ENCODE data around the gene SELE.

DNA sequence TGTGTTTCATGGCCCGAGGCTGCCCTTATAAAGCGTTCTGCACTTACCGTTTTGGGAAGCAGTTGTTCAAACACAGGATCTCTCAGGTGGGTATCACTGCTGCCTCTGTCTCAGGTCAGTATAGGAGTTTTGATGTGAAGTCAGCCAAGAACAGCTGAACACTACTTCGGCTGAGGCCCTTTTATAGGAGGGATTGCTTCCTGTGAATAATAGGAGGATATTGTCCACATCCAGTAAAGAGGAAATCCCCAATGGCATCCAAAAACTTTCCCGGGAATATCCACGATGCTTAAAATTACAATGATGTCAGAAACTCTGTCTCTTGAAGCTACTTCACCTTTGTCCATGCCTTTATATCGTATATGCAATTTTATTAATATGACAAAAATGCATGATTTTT is at the start of gene SELE:
- no peak for TF ChIP-seq EP300 (IDR thresholded peaks at IDR 0.05)
- TF ChIP-seq, protein P1, sequence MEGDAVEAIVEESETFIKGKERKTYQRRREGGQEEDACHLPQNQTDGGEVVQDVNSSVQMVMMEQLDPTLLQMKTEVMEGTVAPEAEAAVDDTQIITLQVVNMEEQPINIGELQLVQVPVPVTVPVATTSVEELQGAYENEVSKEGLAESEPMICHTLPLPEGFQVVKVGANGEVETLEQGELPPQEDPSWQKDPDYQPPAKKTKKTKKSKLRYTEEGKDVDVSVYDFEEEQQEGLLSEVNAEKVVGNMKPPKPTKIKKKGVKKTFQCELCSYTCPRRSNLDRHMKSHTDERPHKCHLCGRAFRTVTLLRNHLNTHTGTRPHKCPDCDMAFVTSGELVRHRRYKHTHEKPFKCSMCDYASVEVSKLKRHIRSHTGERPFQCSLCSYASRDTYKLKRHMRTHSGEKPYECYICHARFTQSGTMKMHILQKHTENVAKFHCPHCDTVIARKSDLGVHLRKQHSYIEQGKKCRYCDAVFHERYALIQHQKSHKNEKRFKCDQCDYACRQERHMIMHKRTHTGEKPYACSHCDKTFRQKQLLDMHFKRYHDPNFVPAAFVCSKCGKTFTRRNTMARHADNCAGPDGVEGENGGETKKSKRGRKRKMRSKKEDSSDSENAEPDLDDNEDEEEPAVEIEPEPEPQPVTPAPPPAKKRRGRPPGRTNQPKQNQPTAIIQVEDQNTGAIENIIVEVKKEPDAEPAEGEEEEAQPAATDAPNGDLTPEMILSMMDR (IDR thresholded peaks at IDR 0.05) = no peak

Measured in ovary (tissue), 3 donors.